ENCODE measurements around the gene RIN3. TPM values are rescaled to one million over a fixed set of nuclear protein-coding genes. Genes with fewer than 3 reads are reported as not detected.

The RIN3 gene
- total and polyA plus RNA-seq, 12 donors = 3.9 to 63.2 (median 30.3) TPM

GRCh38 chr14:92653162-92653651 lies 139.6 kb downstream of the RIN3 start:
- Histone ChIP-seq H3K4me1 (replicated peaks in 1 of 2) (peaks cover 0 to 3% of the 10 kb centered on the region in 2 donors), H3K27ac (peak overlapping the region in 3 of 5 donors; percentile 54 to 86 (median 62)), H3K36me3 (replicated peaks in 1 of 2) (no peaks in the 10 kb centered on the region), H3K4me3 (peak overlapping the region in 1 of 4 donors; percentile 28), H3K9me3 (replicated peaks in 1 of 3) (no peaks in the 10 kb centered on the region), H3K27me3 (no peaks in the 10 kb centered on the region)
- WGBS, 4 donors = 72 to 89% (median 80%) methylated on average over 10 to 11 of the region's 11 CpGs
- no peak for TF ChIP-seq CTCF (IDR thresholded peaks at IDR 0.05)
- TF ChIP-seq POLR2A (IDR thresholded peaks at IDR 0.05) = no peak
- no peak for DNase-seq
- intact Hi-C loops (cut with DNase I) = no loop called here

GRCh38 chr14:92654239-92654901 lies 140.8 kb downstream of the RIN3 start:
- 82 to 86% (median 84%) methylated on average over 18 of the region's 18 CpGs for WGBS, 4 donors
- DNase-seq = no peak
- no peak for TF ChIP-seq CTCF (IDR thresholded peaks at IDR 0.05)
- TF ChIP-seq POLR2A (IDR thresholded peaks at IDR 0.05) = no peak
- Histone ChIP-seq H3K4me1 (replicated peaks in 1 of 2) (peaks cover 0 to 3% of the 10 kb centered on the region in 2 donors), H3K9me3 (replicated peaks in 1 of 3) (no peaks in the 10 kb centered on the region), H3K27me3 (no peaks in the 10 kb centered on the region), H3K27ac (peak overlapping the region in 1 of 5 donors; percentile 53), H3K4me3 (peak overlapping the region in 1 of 4 donors; percentile 28), H3K36me3 (replicated peaks in 1 of 2) (no peaks in the 10 kb centered on the region)
- intact Hi-C loops (cut with DNase I) = no loop called here

- H3K27me3 ChIP-seq = no peaks in the 10 kb centered on the region
- TF ChIP-seq POLR2A (IDR thresholded peaks at IDR 0.05) = no peak
- no peak for TF ChIP-seq CTCF (IDR thresholded peaks at IDR 0.05)
- WGBS, 4 donors = 75 to 84% (median 78%) methylated on average over 13 of the region's 13 CpGs
- no peaks in the 10 kb centered on the region for H3K9me3 ChIP-seq (replicated peaks in 1 of 3)
- H3K4me1 ChIP-seq (replicated peaks in 1 of 2) = peaks cover 0 to 5% of the 10 kb centered on the region in 2 donors
- H3K36me3 ChIP-seq (replicated peaks in 1 of 2) = no peaks in the 10 kb centered on the region
- intact Hi-C loops (cut with DNase I) = no loop called here
- peak overlapping the region in 3 of 5 donors; percentile 44 to 86 (median 47) for H3K27ac ChIP-seq
- DNase-seq = peak in 2 of 7 donors; percentile 42 to 50
- H3K4me3 ChIP-seq = no peak overlapping the region
Measured at GRCh38 chr14:92655419-92656201, 142.0 kb downstream of the RIN3 start.

Measured in adrenal gland (tissue), 12 donors.